ENCODE measurements around the gene DNAJC7. TPM values are rescaled to one million over a fixed set of nuclear protein-coding genes. Genes with fewer than 3 reads are reported as not detected.

DNAJC7 gene
- total RNA-seq, 4 donors from 2014 or later: 62.6 to 84.0 (median 65.6) TPM

DNA sequence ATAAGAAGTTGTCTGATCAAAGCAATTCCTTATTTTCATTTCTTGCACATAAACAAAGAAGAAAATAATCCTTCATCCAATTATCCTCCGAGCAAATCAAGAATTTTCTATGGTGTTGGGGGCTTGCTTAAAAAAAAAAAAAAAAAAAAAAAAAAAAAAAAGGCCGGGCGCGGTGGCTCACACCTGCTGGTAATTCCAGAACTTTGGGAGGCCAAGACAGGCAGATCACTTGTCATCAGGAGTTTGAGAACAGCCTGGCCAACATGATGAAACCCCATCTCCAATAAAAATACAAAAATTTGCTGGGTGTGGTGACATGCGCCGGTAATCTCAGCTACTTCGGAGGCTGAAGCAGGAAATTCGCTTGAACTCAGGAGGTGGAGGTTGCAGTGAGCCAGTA lies 31.3 kb downstream of the DNAJC7 start:
- no peak for DNase-seq

DNA sequence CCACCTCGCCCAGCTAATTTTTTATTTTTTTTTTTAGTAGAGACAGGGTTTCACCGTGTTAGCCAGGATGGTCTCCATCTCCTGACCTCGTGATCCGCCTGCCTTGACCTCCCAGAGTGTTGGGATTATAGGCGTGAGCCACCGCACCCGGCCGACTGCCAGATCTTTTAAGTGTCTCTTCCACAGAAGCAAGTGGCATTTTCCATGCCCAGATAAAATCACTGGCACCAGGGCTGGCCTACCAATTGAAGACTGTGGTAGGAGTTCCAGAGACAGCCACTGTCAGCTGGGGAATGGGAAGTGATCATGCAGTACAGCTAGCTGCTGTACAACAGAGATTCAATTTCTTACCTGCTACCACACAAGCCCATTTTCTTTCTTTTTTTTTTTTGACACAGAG lies 32.8 kb downstream of the DNAJC7 start:
- TF ChIP-seq, protein P1, sequence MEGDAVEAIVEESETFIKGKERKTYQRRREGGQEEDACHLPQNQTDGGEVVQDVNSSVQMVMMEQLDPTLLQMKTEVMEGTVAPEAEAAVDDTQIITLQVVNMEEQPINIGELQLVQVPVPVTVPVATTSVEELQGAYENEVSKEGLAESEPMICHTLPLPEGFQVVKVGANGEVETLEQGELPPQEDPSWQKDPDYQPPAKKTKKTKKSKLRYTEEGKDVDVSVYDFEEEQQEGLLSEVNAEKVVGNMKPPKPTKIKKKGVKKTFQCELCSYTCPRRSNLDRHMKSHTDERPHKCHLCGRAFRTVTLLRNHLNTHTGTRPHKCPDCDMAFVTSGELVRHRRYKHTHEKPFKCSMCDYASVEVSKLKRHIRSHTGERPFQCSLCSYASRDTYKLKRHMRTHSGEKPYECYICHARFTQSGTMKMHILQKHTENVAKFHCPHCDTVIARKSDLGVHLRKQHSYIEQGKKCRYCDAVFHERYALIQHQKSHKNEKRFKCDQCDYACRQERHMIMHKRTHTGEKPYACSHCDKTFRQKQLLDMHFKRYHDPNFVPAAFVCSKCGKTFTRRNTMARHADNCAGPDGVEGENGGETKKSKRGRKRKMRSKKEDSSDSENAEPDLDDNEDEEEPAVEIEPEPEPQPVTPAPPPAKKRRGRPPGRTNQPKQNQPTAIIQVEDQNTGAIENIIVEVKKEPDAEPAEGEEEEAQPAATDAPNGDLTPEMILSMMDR (IDR thresholded peaks at IDR 0.05): no peak
- no peak for TF ChIP-seq POLR2A (IDR thresholded peaks at IDR 0.05)
- H3K9me3 ChIP-seq: no peaks in the 10 kb centered on the region
- DNase-seq: no peak
- no peaks in the 10 kb centered on the region for H3K27me3 ChIP-seq
- H3K27ac ChIP-seq: no peak overlapping the region
- WGBS, 2 donors: 98% methylated on average over 8 of the region's 8 CpGs
- intact Hi-C loops (cut with DNase I): no loop called here
- no peak overlapping the region for H3K4me3 ChIP-seq (replicated peaks in 1 of 3)
- H3K36me3 ChIP-seq: peaks cover 71 to 84% of the 10 kb centered on the region in 2 donors
- H3K4me1 ChIP-seq: no peaks in the 10 kb centered on the region

More for the DNA sequence above, 31.3 kb downstream of the DNAJC7 start:
- peaks cover 69 to 76% of the 10 kb centered on the region in 2 donors for H3K36me3 ChIP-seq
- H3K4me1 ChIP-seq: no peaks in the 10 kb centered on the region
- 95 to 97% methylated on average over 8 of the region's 8 CpGs for WGBS, 2 donors
- H3K27ac ChIP-seq: no peak overlapping the region
- H3K9me3 ChIP-seq: no peaks in the 10 kb centered on the region
- no peak overlapping the region for H3K4me3 ChIP-seq (replicated peaks in 1 of 3)
- TF ChIP-seq, protein P1 (IDR thresholded peaks at IDR 0.05): no peak
- TF ChIP-seq POLR2A (IDR thresholded peaks at IDR 0.05): no peak
- H3K27me3 ChIP-seq: no peaks in the 10 kb centered on the region
- intact Hi-C loops (cut with DNase I): no loop called here

DNA sequence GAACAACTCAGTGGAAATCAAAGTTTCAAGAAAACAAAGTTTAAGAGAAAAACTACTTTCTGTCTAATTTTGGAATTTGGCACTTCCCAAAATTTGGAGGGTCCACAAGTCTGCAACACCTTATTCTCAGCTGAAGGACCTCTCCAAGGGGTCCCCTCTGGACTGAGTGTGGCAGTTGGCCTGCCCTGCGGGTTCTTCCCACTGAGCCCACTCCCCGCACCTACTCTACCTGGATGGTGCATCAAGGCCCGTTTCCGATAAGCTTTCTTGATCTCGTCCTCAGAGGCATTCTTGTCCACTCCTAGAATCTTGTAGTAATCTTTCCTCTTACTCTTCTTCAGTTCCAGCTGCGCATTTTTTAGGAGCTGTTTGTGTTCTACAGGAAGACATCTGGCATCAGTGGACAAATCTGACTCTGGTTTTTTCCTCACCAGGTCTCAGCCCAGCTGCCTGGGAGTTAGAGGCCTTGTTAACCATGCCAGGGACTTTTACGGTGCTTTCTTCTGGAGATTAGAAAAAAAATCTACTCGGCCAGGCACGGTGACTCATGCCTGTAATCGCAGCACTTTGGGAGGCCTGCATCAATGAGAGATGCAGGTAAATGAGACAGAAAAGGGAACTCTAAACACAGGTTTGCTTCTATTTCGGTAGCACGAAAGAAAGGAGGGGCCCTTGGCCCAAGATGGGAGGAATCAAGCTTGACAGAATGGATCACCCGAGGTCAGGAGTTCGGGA lies 35.0 kb downstream of the DNAJC7 start:
- DNase-seq: no peak
- no peak for TF ChIP-seq POLR2A (IDR thresholded peaks at IDR 0.05)
- TF ChIP-seq, protein P1 (IDR thresholded peaks at IDR 0.05): no peak
- peaks cover 62 to 74% of the 10 kb centered on the region in 2 donors for H3K36me3 ChIP-seq
- H3K27me3 ChIP-seq: no peaks in the 10 kb centered on the region
- no peaks in the 10 kb centered on the region for H3K9me3 ChIP-seq
- H3K27ac ChIP-seq: no peak overlapping the region
- intact Hi-C loops (cut with DNase I): no loop called here
- H3K4me1 ChIP-seq: peaks cover 0 to 4% of the 10 kb centered on the region in 2 donors
- H3K4me3 ChIP-seq (replicated peaks in 1 of 3): no peak overlapping the region
- 78 to 86% methylated on average over 14 of the region's 14 CpGs for WGBS, 2 donors

DNA sequence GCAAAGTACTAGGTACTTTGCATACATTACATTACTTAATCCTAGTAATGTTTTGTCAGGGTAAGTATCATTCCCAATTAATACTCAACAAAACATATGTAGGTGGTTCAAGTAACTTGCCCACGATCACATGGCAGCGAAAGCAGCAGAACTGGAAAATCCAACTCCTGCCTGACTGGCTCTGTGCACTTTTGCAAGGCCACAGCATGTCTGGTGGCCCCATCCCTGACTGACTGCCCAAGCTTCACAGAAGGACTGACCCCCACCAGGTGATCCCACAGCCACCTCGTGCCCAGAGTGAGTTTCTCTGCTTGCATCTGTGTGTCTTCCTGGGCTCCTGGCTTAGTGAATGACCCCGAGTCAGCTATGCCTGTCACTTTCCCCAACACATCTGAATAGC lies 39.2 kb downstream of the DNAJC7 start:
- H3K4me1 ChIP-seq: peaks cover 0 to 14% of the 10 kb centered on the region in 2 donors
- TF ChIP-seq POLR2A (IDR thresholded peaks at IDR 0.05): no peak
- no peak overlapping the region for H3K4me3 ChIP-seq (replicated peaks in 1 of 3)
- no peak overlapping the region for H3K27ac ChIP-seq
- 63 to 65% methylated on average over 4 of the region's 4 CpGs for WGBS, 2 donors
- no peaks in the 10 kb centered on the region for H3K27me3 ChIP-seq
- peak; percentile 65 to 78 for DNase-seq
- intact Hi-C loops (cut with DNase I): no loop called here
- H3K36me3 ChIP-seq: peaks cover 75 to 83% of the 10 kb centered on the region in 2 donors
- no peaks in the 10 kb centered on the region for H3K9me3 ChIP-seq

DNA sequence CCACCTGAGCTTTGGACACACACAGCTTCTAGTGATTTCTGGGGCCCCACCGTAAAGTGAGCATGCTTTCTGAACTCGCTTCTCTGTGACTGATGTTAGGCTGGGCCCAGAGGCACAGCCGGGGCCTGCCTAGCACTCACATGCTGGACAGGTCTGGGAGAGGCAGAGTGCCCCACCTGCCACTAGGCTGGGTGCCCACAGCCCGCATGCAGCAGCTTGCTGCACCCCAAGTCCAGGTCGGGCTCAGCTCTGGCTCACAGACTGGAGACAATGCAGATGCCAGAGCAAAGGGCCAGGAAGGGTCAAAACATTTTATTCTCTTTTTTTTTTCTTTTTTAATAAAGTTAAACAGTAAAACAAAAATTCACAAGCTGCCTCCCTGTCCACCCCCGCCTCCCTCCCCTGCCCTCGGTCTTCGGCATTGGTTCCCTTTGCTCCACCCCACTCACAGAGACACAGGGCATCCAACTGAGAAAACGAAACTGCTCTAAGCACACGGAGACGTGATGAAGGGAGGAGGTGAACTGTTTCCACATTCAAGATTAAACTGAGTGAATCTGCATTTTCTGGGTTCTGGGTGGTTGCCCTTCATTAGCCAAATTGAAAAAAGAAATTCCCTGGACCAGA lies 41.0 kb downstream of the DNAJC7 start:
- intact Hi-C loops (cut with DNase I): no loop called here
- WGBS, 2 donors: 74 to 75% methylated on average over 9 to 11 of the region's 11 CpGs
- peak; percentile 37 to 44 for DNase-seq
- peaks cover 0 to 14% of the 10 kb centered on the region in 2 donors for H3K4me1 ChIP-seq
- peaks cover 67 to 73% of the 10 kb centered on the region in 2 donors for H3K36me3 ChIP-seq
- TF ChIP-seq, protein P1 (IDR thresholded peaks at IDR 0.05): no peak
- TF ChIP-seq POLR2A (IDR thresholded peaks at IDR 0.05): no peak
- H3K4me3 ChIP-seq (replicated peaks in 1 of 3): no peak overlapping the region
- H3K27me3 ChIP-seq: no peaks in the 10 kb centered on the region
- H3K9me3 ChIP-seq: no peaks in the 10 kb centered on the region
- H3K27ac ChIP-seq: peak overlapping the region in 1 of 3 donors; percentile 10
